GM21515 (cell line): ENCODE results near the gene SYNE2.

ENCODE experiments used
- ATAC-seq: cut with Tn5 transposase; IDR thresholded peaks from one replicate; pipeline ENCODE4 v1.9.1; 2021; ENCODE audit not compliant: unreplicated experiment

SYNE2 gene

GRCh38 chr14:64069634-64070359 is 217.0 kb downstream of the SYNE2 start:
- ATAC-seq: no peak

- no peak for ATAC-seq
Measured at GRCh38 chr14:64074961-64075612, 222.3 kb downstream of the SYNE2 start.

GRCh38 chr14:64075613-64076005 is 222.8 kb downstream of the SYNE2 start:
- no peak for ATAC-seq

- no peak for ATAC-seq
Measured at GRCh38 chr14:64080452-64080851, 227.6 kb downstream of the SYNE2 start.

- ATAC-seq: no peak
Measured at GRCh38 chr14:64081174-64081746, 228.5 kb downstream of the SYNE2 start.

- no peak for ATAC-seq
Measured at GRCh38 chr14:64082837-64083236, 230.0 kb downstream of the SYNE2 start.

- ATAC-seq: no peak
Measured at GRCh38 chr14:64088647-64088964, 235.8 kb downstream of the SYNE2 start.

- no peak for ATAC-seq
Measured at GRCh38 chr14:64089920-64090319, 237.1 kb downstream of the SYNE2 start.

- ATAC-seq: no peak
Measured at GRCh38 chr14:64091217-64091616, 238.4 kb downstream of the SYNE2 start.

- no peak for ATAC-seq
Measured at GRCh38 chr14:64092338-64092737, 239.5 kb downstream of the SYNE2 start.

GRCh38 chr14:64092940-64093339 is 240.1 kb downstream of the SYNE2 start:
- ATAC-seq: no peak

GRCh38 chr14:64095620-64096019 is 242.8 kb downstream of the SYNE2 start:
- no peak for ATAC-seq

- ATAC-seq: no peak
Measured at GRCh38 chr14:64098120-64098519, 245.3 kb downstream of the SYNE2 start.

GRCh38 chr14:64107438-64107837 is 254.6 kb downstream of the SYNE2 start:
- no peak for ATAC-seq

GRCh38 chr14:64109819-64110554 is 257.2 kb downstream of the SYNE2 start:
- ATAC-seq: no peak

- ATAC-seq: no peak
Measured at GRCh38 chr14:64110802-64111201, 258.0 kb downstream of the SYNE2 start.

- ATAC-seq: no peak
Measured at GRCh38 chr14:64112867-64113678, 260.3 kb downstream of the SYNE2 start.

GRCh38 chr14:64114166-64114565 is 261.4 kb downstream of the SYNE2 start:
- ATAC-seq: no peak

- ATAC-seq: no peak
Measured at GRCh38 chr14:64114796-64115195, 262.0 kb downstream of the SYNE2 start.

- ATAC-seq: no peak
Measured at GRCh38 chr14:64115401-64115800, 262.6 kb downstream of the SYNE2 start.
